H1 (cell line): ENCODE measurements around the gene NUMB. TPM values are rescaled to one million over a fixed set of nuclear protein-coding genes. Genes with fewer than 3 reads are reported as not detected.

ENCODE experiments used
- CTCF ChIA-PET: fragments of 300-600 bp; sonication (Branson Sonifier 250); formaldehyde crosslinking; loops from one replicate; lab custom pipeline; 2021; ENCODE audit not compliant: partially characterized antibody; lab: Charles Lee
- POLR2A ChIA-PET: fragments of 300-600 bp; sonication (Branson Sonifier 250); formaldehyde crosslinking; loops from one replicate; lab custom pipeline; 2021; ENCODE audit warnings: inconsistent platforms; ENCODE audit not compliant: partially characterized antibody; lab: Charles Lee
- DNase-seq, 2 experiments: peaks; one replicate each; pipeline versions ENCODE4 v3.0.0 to v3.0.0-alpha.2; 2010 to 2022; ENCODE audit warnings: low spot score in 2 of 2, low read depth in 1 of 2, mixed read lengths in 1 of 2
- FAIRE-seq: peaks from 2 replicates; lab custom pipeline; 2011; peaks lifted over from hg19 to GRCh38; lab: Jason Lieb, UNC
- H2AFZ ChIP-seq: 2 replicates; pipeline ENCODE4 v1.8.1; 2012; ENCODE audit warnings: low read length, inconsistent platforms
- H2AK5ac ChIP-seq: 2 replicates; pipeline ENCODE4 v1.6.1; 2013; ENCODE audit warnings: low read depth, low read length
- H2BK120ac ChIP-seq: replicated peaks from 2 replicates; pipeline ENCODE3; 2013; ENCODE audit warnings: low read depth, low read length, inconsistent platforms
- H2BK12ac ChIP-seq: 2 replicates; pipeline ENCODE4 v1.6.1; 2013; ENCODE audit warnings: low read depth, low read length
- H2BK15ac ChIP-seq: 2 replicates; pipeline ENCODE4 v1.6.1; 2013; ENCODE audit warnings: low read length
- H2BK20ac ChIP-seq: 2 replicates; pipeline ENCODE4 v1.6.1; 2013; ENCODE audit warnings: low read length
- H2BK5ac ChIP-seq: 2 replicates; pipeline ENCODE4 v1.6.1; 2013; ENCODE audit warnings: low read depth, low read length
- H3K14ac ChIP-seq: 2 replicates; pipeline ENCODE4 v1.6.1; 2013; ENCODE audit warnings: inconsistent platforms; ENCODE audit not compliant: insufficient read length
- H3K18ac ChIP-seq: 2 replicates; pipeline ENCODE4 v1.6.1; 2013; ENCODE audit warnings: low read length; ENCODE audit errors: extremely low read depth
- H3K23ac ChIP-seq: 2 replicates; pipeline ENCODE4 v1.6.1; 2013; ENCODE audit warnings: inconsistent platforms; ENCODE audit not compliant: insufficient read length
- H3K23me2 ChIP-seq: 2 replicates; pipeline ENCODE4 v1.6.1; 2013; ENCODE audit warnings: low read depth, low read length
- H3K27ac ChIP-seq: 2 replicates; pipeline ENCODE4 v1.6.1; 2011; ENCODE audit warnings: low read depth, low read length, inconsistent platforms
- H3K27me3 ChIP-seq, 4 experiments: replicated peaks in 1 of 4; 1 replicate in 1 of 4; 2 replicates in 3 of 4; pipeline versions ENCODE4 v1.6.1 to v1.8.1; 2011 to 2013; ENCODE audit warnings: low read length in 3 of 4, mild to moderate bottlenecking in 3 of 4, inconsistent platforms in 2 of 4, mixed read lengths in 2 of 4, moderate library complexity in 1 of 4; ENCODE audit not compliant: control insufficient read depth in 3 of 4, insufficient read depth in 3 of 4; ENCODE audit errors: extremely low read depth in 1 of 4
- H3K36me3 ChIP-seq, 4 experiments: 2 replicates each; pipeline versions ENCODE4 v1.6.1 to v1.8.1; 2011 to 2013; ENCODE audit warnings: mild to moderate bottlenecking in 4 of 4, low read length in 3 of 4, moderate library complexity in 2 of 4, control low read depth in 1 of 4, inconsistent platforms in 1 of 4; ENCODE audit not compliant: insufficient read depth in 4 of 4, control insufficient read depth in 2 of 4
- H3K4ac ChIP-seq: replicated peaks from 2 replicates; pipeline ENCODE3; 2013; ENCODE audit warnings: low read length, low read depth, mixed read lengths, inconsistent platforms; ENCODE audit not compliant: insufficient read length
- H3K4me1 ChIP-seq, 4 experiments: replicated peaks in 1 of 4; 1 replicate in 1 of 4; 2 replicates in 3 of 4; pipeline versions ENCODE4 v1.6.1 to v1.8.1; 2011 to 2013; ENCODE audit warnings: low read length in 3 of 4, inconsistent platforms in 2 of 4, mixed read lengths in 1 of 4; ENCODE audit not compliant: insufficient read depth in 4 of 4, control insufficient read depth in 3 of 4
- H3K4me2 ChIP-seq, 2 experiments: 2 replicates each; pipeline versions ENCODE4 v1.6.1 to v1.8.1; 2011 to 2013; ENCODE audit warnings: low read depth in 2 of 2, low read length in 2 of 2, control low read depth in 1 of 2, inconsistent platforms in 1 of 2, mild to moderate bottlenecking in 1 of 2; ENCODE audit not compliant: insufficient read depth in 1 of 2
- H3K4me3 ChIP-seq, 4 experiments: fragments of 200-600, 300-600 bp in 1 of 4; sonication (generic), shearing (Covaris generic), sonication (Bioruptor Twin) in 1 of 4; 2 replicates each; pipeline versions ENCODE4 v1.5.1 to v1.8.1; 2011 to 2016; ENCODE audit warnings: low read length in 4 of 4, low read depth in 3 of 4, control low read depth in 2 of 4, inconsistent platforms in 2 of 4, mild to moderate bottlenecking in 2 of 4, mixed read lengths in 1 of 4, moderate library complexity in 1 of 4; ENCODE audit not compliant: insufficient read depth in 2 of 4; ENCODE audit errors: extremely low read depth in 1 of 4
- H3K56ac ChIP-seq: replicated peaks from 2 replicates; pipeline ENCODE3; 2013; ENCODE audit warnings: low read depth, mild to moderate bottlenecking, mixed read lengths, low read length, inconsistent platforms; ENCODE audit not compliant: insufficient read length
- H3K79me1 ChIP-seq: 2 replicates; pipeline ENCODE4 v1.6.1; 2013; ENCODE audit warnings: low read depth, low read length, control low read depth
- H3K79me2 ChIP-seq, 2 experiments: 2 replicates each; pipeline versions ENCODE4 v1.6.1 to v1.8.1; 2012 to 2013; ENCODE audit warnings: low read length in 2 of 2, mild to moderate bottlenecking in 2 of 2, inconsistent platforms in 1 of 2; ENCODE audit not compliant: insufficient read depth in 2 of 2, control insufficient read depth in 1 of 2
- H3K9ac ChIP-seq, 4 experiments: replicated peaks in 1 of 4; 1 replicate in 1 of 4; 2 replicates in 3 of 4; pipeline versions ENCODE4 v1.6.1 to v1.8.1; 2011 to 2013; ENCODE audit warnings: low read depth in 3 of 4, low read length in 3 of 4, control low read depth in 2 of 4, mild to moderate bottlenecking in 2 of 4, moderate library complexity in 2 of 4, inconsistent platforms in 1 of 4; ENCODE audit errors: extremely low read depth in 1 of 4
- H3K9me3 ChIP-seq, 2 experiments: 2 replicates each; pipeline versions ENCODE4 v1.6.1 to v1.8.1; 2012 to 2013; ENCODE audit warnings: mild to moderate bottlenecking in 2 of 2, moderate library complexity in 2 of 2, control low read depth in 1 of 2, inconsistent platforms in 1 of 2, low read depth in 1 of 2, low read length in 1 of 2, mixed read lengths in 1 of 2; ENCODE audit not compliant: insufficient read depth in 2 of 2
- H4K20me1 ChIP-seq, 2 experiments: replicated peaks in 1 of 2; 2 replicates each; pipeline versions ENCODE3 to v1.8.1; 2011 to 2013; ENCODE audit warnings: inconsistent platforms in 2 of 2, low read length in 2 of 2, mild to moderate bottlenecking in 1 of 2; ENCODE audit not compliant: insufficient read depth in 2 of 2, control insufficient read depth in 1 of 2
- H4K5ac ChIP-seq: 2 replicates; pipeline ENCODE4 v1.6.1; 2013; ENCODE audit warnings: low read length, low read depth, mixed read lengths, inconsistent platforms; ENCODE audit not compliant: insufficient read length
- H4K8ac ChIP-seq: 2 replicates; pipeline ENCODE4 v1.8.0; 2013; ENCODE audit warnings: mild to moderate bottlenecking, moderate library complexity, low read length, inconsistent platforms; ENCODE audit not compliant: insufficient read depth; ENCODE audit errors: extremely low read depth
- H4K91ac ChIP-seq: replicated peaks from 2 replicates; pipeline ENCODE3; 2013; ENCODE audit warnings: low read length, mixed read lengths, inconsistent platforms; ENCODE audit not compliant: insufficient read length
- ATF2 ChIP-seq: IDR thresholded peaks from 2 replicates; pipeline ENCODE4 v1.6.1; 2012; ENCODE audit warnings: low read length, inconsistent platforms
- ATF3 ChIP-seq: IDR thresholded peaks from 2 replicates; pipeline ENCODE4 v1.6.1; 2011; ENCODE audit warnings: low read depth, mild to moderate bottlenecking, low read length; ENCODE audit not compliant: insufficient read depth
- BCL11A ChIP-seq, 2 experiments: IDR thresholded peaks; one replicate each; pipeline ENCODE4 v1.6.1; 2011; ENCODE audit warnings: low read depth in 2 of 2, low read length in 2 of 2, mild to moderate bottlenecking in 2 of 2
- HDAC2 ChIP-seq, 2 experiments: fragments of 300-600 bp in 1 of 2; sonication (generic) in 1 of 2; IDR thresholded peaks; 2 replicates each; pipeline ENCODE4 v1.6.1; 2011 to 2012; ENCODE audit warnings: low read depth in 2 of 2, low read length in 2 of 2, mild to moderate bottlenecking in 2 of 2, moderate library complexity in 2 of 2, borderline replicate concordance in 1 of 2, inconsistent platforms in 1 of 2
- JUND ChIP-seq: IDR thresholded peaks from 2 replicates; pipeline ENCODE4 v1.6.1; 2011; ENCODE audit warnings: mild to moderate bottlenecking, improper control_type of control experiment, low read length
- KDM1A ChIP-seq: fragments of 200-600, 300-600 bp; sonication (generic); IDR thresholded peaks from 2 replicates; pipeline ENCODE4 v1.7.1; 2016; ENCODE audit warnings: mild to moderate bottlenecking, low read length, borderline replicate concordance
- NRF1 ChIP-seq: IDR thresholded peaks from 2 replicates; pipeline ENCODE4 v1.6.1; 2011; ENCODE audit warnings: mild to moderate bottlenecking, low read depth, low read length, improper control_type of control experiment
- SIN3A ChIP-seq, 2 experiments: IDR thresholded peaks in 1 of 2; conservative IDR thresholded peaks in 1 of 2; 2 replicates each; pipeline ENCODE4 v1.6.1; 2011 to 2012; ENCODE audit warnings: low read length in 2 of 2, improper control_type of control experiment in 1 of 2, low read depth in 1 of 2, mild to moderate bottlenecking in 1 of 2
- SUZ12 ChIP-seq: fragments of 200-600 bp; sonication (generic); IDR thresholded peaks from 2 replicates; pipeline ENCODE4 v1.6.1; 2012; ENCODE audit warnings: mild to moderate bottlenecking, inconsistent platforms, low read length, moderate library complexity, mixed read lengths
- TAF1 ChIP-seq: IDR thresholded peaks from 2 replicates; pipeline ENCODE4 v1.6.1; 2011; ENCODE audit warnings: mild to moderate bottlenecking, low read depth, low read length
- TBP ChIP-seq: IDR thresholded peaks from 2 replicates; pipeline ENCODE4 v1.6.1; 2011; ENCODE audit warnings: low read depth, low read length, improper control_type of control experiment
- WGBS, 2 experiments: shearing (Covaris generic) in 1 of 2; methylation state at CpG; one replicate each; pipeline versions ENCODE4 v1.1.6 to v1.1.7; 2013 to 2015; ENCODE audit warnings: low lambda C conversion rate in 2 of 2, mixed read lengths in 2 of 2, inconsistent platforms in 1 of 2, low coverage in 1 of 2, missing lambda C conversion rate in 1 of 2; ENCODE audit not compliant: insufficient replicate concordance in 2 of 2, insufficient coverage in 1 of 2, insufficient read length in 1 of 2; ENCODE audit errors: extremely low coverage in 1 of 2, missing lambda C conversion rate in 1 of 2; 5-methylcytosine and 5-hydroxymethylcytosine counted together
- polyA plus RNA-seq, 7 experiments: library from polyadenylated mRNA; depleted of rRNA in 3 of 7; stranded (reverse) in 5 of 7; unstranded in 2 of 7; fragments of >200 nt in 5 of 7; fragments of 200-250 nt in 2 of 7; gene quantifications; 1 replicate in 5 of 7; 2 replicates in 1 of 7; 4 replicates in 1 of 7; pipeline versions ENCODE4 v1.2.1 to v1.2.3, GENCODE V29; 2011 to 2013; ENCODE audit warnings: missing spikeins in 2 of 7, mixed read lengths in 2 of 7
- total RNA-seq: library from RNA; stranded (reverse); fragmentation: NEBNext Ultra II Directional; extraction: Animal tissue kit (Norgen Biotek cat#: 25700); gene quantifications from 2 replicates; pipeline ENCODE4 v1.2.1, GENCODE V29; 2021

Gene NUMB
- total and polyA plus RNA-seq, 2 of the 8 experiments (the other 6 are each of a cell fraction or from before 2014, with no cell fraction given), result 54.3 to 78.1 TPM

DNA sequence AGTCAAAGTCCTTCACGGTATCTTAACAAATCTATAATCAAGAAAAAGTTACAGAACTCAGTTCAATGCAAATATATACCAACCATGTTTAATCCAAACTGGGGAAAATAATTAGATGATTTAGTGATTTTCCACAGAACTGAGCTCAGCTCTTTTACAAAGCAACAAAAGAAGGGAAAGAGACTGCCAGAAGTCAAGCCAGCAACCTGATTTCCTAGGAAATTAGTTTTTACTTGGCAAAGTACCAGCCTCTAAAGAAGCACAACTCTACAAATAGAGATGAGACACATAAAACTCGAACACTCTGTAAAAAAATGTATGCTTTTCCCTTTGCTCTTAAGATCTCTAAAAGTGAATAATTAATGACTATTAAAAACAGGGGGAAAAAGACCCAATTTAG, 19.4 kb downstream of the NUMB start:
- H3K14ac ChIP-seq, result no peak overlapping the region
- H2BK20ac ChIP-seq, result no peak overlapping the region
- H4K8ac ChIP-seq, result no peak overlapping the region
- no peak overlapping the region for H2BK5ac ChIP-seq
- no peaks in the 10 kb centered on the region for H3K23me2 ChIP-seq
- no peak for DNase-seq
- H3K79me2 ChIP-seq, result peaks cover 0 to 63% of the 10 kb centered on the region in 2 experiments; a peak in 2 of 4 replicates
- no peak overlapping the region for H3K23ac ChIP-seq
- H2BK12ac ChIP-seq, result no peak overlapping the region
- no peaks in the 10 kb centered on the region for H3K36me3 ChIP-seq
- no peak overlapping the region for H2BK120ac ChIP-seq
- H3K4ac ChIP-seq, result no peak overlapping the region
- ChIA-PET POLR2A (no interaction called here), CTCF (no interaction called here)
- H2BK15ac ChIP-seq, result no peak overlapping the region
- H3K9me3 ChIP-seq, result no peaks in the 10 kb centered on the region
- 94% methylated on average over 2 of the region's 2 CpGs; no CpG with 5 or more reads in 1 of the 2 experiments for WGBS, 2 experiments
- no peak overlapping the region for H3K56ac ChIP-seq
- peaks cover 8% of the 10 kb centered on the region; the same call in 1 of the 2 replicates for H3K79me1 ChIP-seq
- no peak overlapping the region for H2AFZ ChIP-seq
- H3K27ac ChIP-seq, result no peak overlapping the region
- H4K20me1 ChIP-seq, result peaks cover 0 to 1% of the 10 kb centered on the region in 2 experiments
- no peak overlapping the region for H4K5ac ChIP-seq
- no peak overlapping the region for H3K4me3 ChIP-seq
- FAIRE-seq, result no peak
- no peak overlapping the region for H3K18ac ChIP-seq
- no peak overlapping the region for H4K91ac ChIP-seq
- no peaks in the 10 kb centered on the region for H3K27me3 ChIP-seq
- H2AK5ac ChIP-seq, result no peak overlapping the region
- no peaks in the 10 kb centered on the region for H3K4me1 ChIP-seq
- no peak overlapping the region for H3K4me2 ChIP-seq
- H3K9ac ChIP-seq, result no peak overlapping the region
- no peak for TF ChIP-seq ATF3
- no peak for TF ChIP-seq TBP
- TF ChIP-seq NRF1, result no peak
- TF ChIP-seq SIN3A (conservative IDR thresholded peaks at IDR 0.05 in 1 of 2, IDR thresholded peaks at IDR 0.05 in 1 of 2; ENCODE audit: low read depth in 1 of 2, low read length in 2 of 2), result no peak
- no peak for TF ChIP-seq ATF2
- no peak for TF ChIP-seq BCL11A (IDR thresholded peaks at IDR 0.05; ENCODE audit: low read depth in 2 of 2, low read length in 2 of 2)
- TF ChIP-seq JUND, result no peak
- TF ChIP-seq HDAC2 (IDR thresholded peaks at IDR 0.05; ENCODE audit: borderline replicate concordance in 1 of 2, low read depth in 2 of 2, low read length in 2 of 2), result no peak
- no peak for TF ChIP-seq KDM1A
- TF ChIP-seq TAF1, result no peak
- TF ChIP-seq SUZ12, result no peak
